B cell (primary cell): ENCODE measurements around the gene CECR2. TPM values are rescaled to one million over a fixed set of nuclear protein-coding genes. Genes with fewer than 3 reads are reported as not detected.

Experiments used
- ATAC-seq: fragments of 200-7000 bp; cut with Tn5 transposase; one replicate; pipeline ENCODE4 v1.10.0; 2021; ENCODE audit warnings: low read depth, mild to moderate bottlenecking, moderate number of reproducible peaks, moderate library complexity
- CTCF ChIA-PET: fragments of 350-600 bp; sonication (Branson Sonifier 250); formaldehyde crosslinking; loops from one replicate; lab custom pipeline; 2021; ENCODE audit warnings: antibody characterized with exemption, inconsistent platforms; lab: Charles Lee
- POLR2A ChIA-PET: fragments of 350-600 bp; sonication (Branson Sonifier 250); formaldehyde crosslinking; loops from one replicate; lab custom pipeline; 2021; ENCODE audit warnings: antibody characterized with exemption; lab: Charles Lee
- DNase-seq: peaks from one replicate; pipeline ENCODE4 v3.0.0; 2013
- H2AFZ ChIP-seq: 2 replicates; pipeline ENCODE4 v1.6.1; 2012; ENCODE audit warnings: mild to moderate bottlenecking, low read depth, low read length; ENCODE audit not compliant: insufficient read depth, poor library complexity, severe bottlenecking
- H3K27ac ChIP-seq, 2 donors: 1 replicate in 1 of 2; 2 replicates in 1 of 2; pipeline ENCODE4 v1.5.1; 2012 to 2013; ENCODE audit warnings: low read length in 2 of 2, mild to moderate bottlenecking in 2 of 2, moderate library complexity in 1 of 2
- H3K27me3 ChIP-seq, 4 experiments: fragments of 200-600 bp in 1 of 4; sonication (generic) in 1 of 4; replicated peaks in 1 of 4; 1 replicate in 2 of 4; 2 replicates in 2 of 4; pipeline versions ENCODE4 v1.6.1 to v1.7.0; 2013 to 2016; ENCODE audit warnings: low read length in 3 of 4, mild to moderate bottlenecking in 2 of 4, mixed read lengths in 1 of 4, moderate library complexity in 1 of 4; ENCODE audit not compliant: insufficient read depth in 4 of 4, control insufficient read depth in 3 of 4; ENCODE audit errors: control extremely low read depth in 1 of 4
- H3K36me3 ChIP-seq, 2 experiments: replicated peaks in 1 of 2; 1 replicate in 1 of 2; 2 replicates in 1 of 2; pipeline versions ENCODE4 v1.6.1 to v1.7.1; 2013; ENCODE audit warnings: low read length in 1 of 2; ENCODE audit not compliant: insufficient read depth in 2 of 2, control insufficient read depth in 1 of 2; ENCODE audit errors: control extremely low read depth in 1 of 2, extremely low read depth in 1 of 2
- H3K4me1 ChIP-seq, 2 donors: fragments of 200-600 bp in 1 of 2; sonication (generic) in 1 of 2; 1 replicate in 1 of 2; 2 replicates in 1 of 2; pipeline versions ENCODE4 v1.5.1 to v1.6.1; 2013 to 2017; ENCODE audit warnings: low read length in 2 of 2; ENCODE audit not compliant: control insufficient read depth in 2 of 2, insufficient read depth in 2 of 2
- H3K4me2 ChIP-seq: replicated peaks from 2 replicates; pipeline ENCODE3; 2012; ENCODE audit warnings: mild to moderate bottlenecking, low read depth, low read length; ENCODE audit not compliant: poor library complexity, severe bottlenecking
- H3K4me3 ChIP-seq, 5 experiments: fragments of 200-600 bp in 1 of 5; sonication (generic) in 1 of 5; 1 replicate in 3 of 5; 2 replicates in 2 of 5; pipeline versions ENCODE4 v1.5.1 to v1.7.0; 2011 to 2016; ENCODE audit warnings: low read length in 4 of 5, mild to moderate bottlenecking in 4 of 5, low read depth in 2 of 5, control low read depth in 1 of 5, moderate library complexity in 1 of 5; ENCODE audit not compliant: insufficient read depth in 1 of 5; ENCODE audit errors: control extremely low read depth in 1 of 5, extremely low read depth in 1 of 5
- H3K79me2 ChIP-seq: fragments of 200-600 bp; sonication (generic); one replicate; pipeline ENCODE4 v1.6.0; 2016; ENCODE audit warnings: low read length; ENCODE audit not compliant: control insufficient read depth, insufficient read depth
- H3K9ac ChIP-seq: fragments of 200-600 bp; sonication (generic); 2 replicates; pipeline ENCODE4 v1.6.1; 2017; ENCODE audit warnings: mild to moderate bottlenecking, low read length, moderate library complexity
- H3K9me3 ChIP-seq, 3 donors: one replicate each; pipeline versions ENCODE4 v1.6.1 to v1.7.1; 2013; ENCODE audit warnings: low read length in 2 of 3; ENCODE audit not compliant: control insufficient read depth in 2 of 3, insufficient read depth in 1 of 3; ENCODE audit errors: control extremely low read depth in 1 of 3
- H4K20me1 ChIP-seq: 2 replicates; pipeline ENCODE4 v1.6.0; 2012; ENCODE audit warnings: mild to moderate bottlenecking, low read length; ENCODE audit not compliant: insufficient read depth, control insufficient read depth, poor library complexity, severe bottlenecking
- H3K27ac Mint-ChIP-seq: one replicate; pipeline ENCODE4 v1.8.0; 2021; ENCODE audit warnings: mixed read lengths
- H3K27me3 Mint-ChIP-seq: one replicate; pipeline ENCODE4 v1.8.0; 2021; ENCODE audit warnings: mixed read lengths
- H3K4me1 Mint-ChIP-seq: one replicate; pipeline ENCODE4 v1.8.0; 2021; ENCODE audit warnings: mixed read lengths
- H3K4me3 Mint-ChIP-seq: one replicate; pipeline ENCODE4 v1.8.0; 2021; ENCODE audit warnings: mixed read lengths
- H3K9me3 Mint-ChIP-seq: one replicate; pipeline ENCODE4 v1.8.0; 2022; ENCODE audit warnings: mixed read lengths; ENCODE audit not compliant: insufficient read depth
- EZH2 ChIP-seq: IDR thresholded peaks from 2 replicates; pipeline ENCODE4 v1.6.1; 2012; ENCODE audit warnings: borderline replicate concordance, low read depth, mild to moderate bottlenecking, moderate library complexity, low read length; ENCODE audit not compliant: insufficient read depth, poor library complexity, severe bottlenecking
- WGBS: methylation state at CpG from one replicate; pipeline ENCODE4 v1.1.5; 2013; ENCODE audit warnings: missing lambda C conversion rate; ENCODE audit not compliant: insufficient coverage; 5-methylcytosine and 5-hydroxymethylcytosine counted together
- intact Hi-C: fragments of 100-400 bp; cut with micrococcal nuclease; formaldehyde crosslinking; loops from one replicate; pipeline ENCODE4 v1.10.0; 2022
- polyA plus RNA-seq: library from polyadenylated mRNA; depleted of rRNA; stranded (reverse); fragments of >200 nt; gene quantifications from 2 replicates; pipeline ENCODE4 v1.2.3, GENCODE V29; 2012
- total RNA-seq, 2 donors: library from RNA; stranded (reverse); fragments of 120-200 nt in 1 of 2; gene quantifications; 1 replicate in 1 of 2; 2 replicates in 1 of 2; pipeline versions ENCODE4 v1.2.3 to v1.2.4, GENCODE V29; 2013 to 2022
- TF ChIP-seq, protein P1 (sequence below): fragments of 200-600 bp; IDR thresholded peaks from one replicate; pipeline ENCODE4 v1.8.0; 2022; ENCODE audit warnings: antibody characterized with exemption, mild to moderate bottlenecking

The CECR2 gene
- total and polyA plus RNA-seq, 2 donors (not counting 1 experiment from before 2014, with no cell fraction given): 0.13 to 6.6 TPM

DNA sequence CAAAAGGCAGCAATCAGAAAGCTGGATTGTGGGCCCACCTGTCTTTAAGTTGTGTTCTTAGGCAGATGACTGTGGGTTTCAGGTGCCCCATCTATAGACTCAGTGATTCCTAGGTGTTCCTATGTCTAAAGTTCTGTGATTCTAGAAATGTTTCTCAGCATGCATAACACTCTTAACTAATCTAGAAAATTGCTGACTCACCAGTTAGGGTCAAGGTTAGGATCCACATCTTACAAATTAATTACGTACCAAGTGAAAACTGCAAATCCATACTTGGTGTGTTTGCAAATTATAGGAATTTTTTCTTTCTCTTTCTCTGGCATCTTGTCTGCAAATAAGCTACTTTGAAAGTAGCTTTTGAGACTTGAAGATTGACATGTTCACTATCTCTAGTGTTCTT lies 7.7 kb downstream of the CECR2 start:
- H2AFZ ChIP-seq: no peak overlapping the region
- no peak overlapping the region for H3K9ac ChIP-seq
- no peaks in the 10 kb centered on the region for H3K9me3 ChIP-seq
- no peak overlapping the region for H3K27ac ChIP-seq
- H3K4me3 ChIP-seq: no peak overlapping the region
- peaks cover 0 to 8% (median 5%) of the 10 kb centered on the region in 4 experiments for H3K27me3 ChIP-seq
- Mint-ChIP-seq H3K4me3 (no peak overlapping the region), H3K27ac (no peak overlapping the region), H3K4me1 (no peaks in the 10 kb centered on the region), H3K27me3 (peaks cover 36% of the 10 kb centered on the region), H3K9me3 (no peaks in the 10 kb centered on the region)
- intact Hi-C loops: no loop called here
- no peaks in the 10 kb centered on the region for H3K79me2 ChIP-seq
- no peak overlapping the region for H3K4me2 ChIP-seq
- TF ChIP-seq, protein P1, sequence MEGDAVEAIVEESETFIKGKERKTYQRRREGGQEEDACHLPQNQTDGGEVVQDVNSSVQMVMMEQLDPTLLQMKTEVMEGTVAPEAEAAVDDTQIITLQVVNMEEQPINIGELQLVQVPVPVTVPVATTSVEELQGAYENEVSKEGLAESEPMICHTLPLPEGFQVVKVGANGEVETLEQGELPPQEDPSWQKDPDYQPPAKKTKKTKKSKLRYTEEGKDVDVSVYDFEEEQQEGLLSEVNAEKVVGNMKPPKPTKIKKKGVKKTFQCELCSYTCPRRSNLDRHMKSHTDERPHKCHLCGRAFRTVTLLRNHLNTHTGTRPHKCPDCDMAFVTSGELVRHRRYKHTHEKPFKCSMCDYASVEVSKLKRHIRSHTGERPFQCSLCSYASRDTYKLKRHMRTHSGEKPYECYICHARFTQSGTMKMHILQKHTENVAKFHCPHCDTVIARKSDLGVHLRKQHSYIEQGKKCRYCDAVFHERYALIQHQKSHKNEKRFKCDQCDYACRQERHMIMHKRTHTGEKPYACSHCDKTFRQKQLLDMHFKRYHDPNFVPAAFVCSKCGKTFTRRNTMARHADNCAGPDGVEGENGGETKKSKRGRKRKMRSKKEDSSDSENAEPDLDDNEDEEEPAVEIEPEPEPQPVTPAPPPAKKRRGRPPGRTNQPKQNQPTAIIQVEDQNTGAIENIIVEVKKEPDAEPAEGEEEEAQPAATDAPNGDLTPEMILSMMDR: no peak
- no peak for TF ChIP-seq EZH2
- WGBS: no CpG with 5 or more reads among the region's 1 CpG
- no peaks in the 10 kb centered on the region for H3K36me3 ChIP-seq
- ATAC-seq (no peak), DNase-seq (no peak)
- no peaks in the 10 kb centered on the region for H4K20me1 ChIP-seq
- CTCF ChIA-PET: interaction anchor here (2.3 kb wide), 1 partner anchor 204 kb away, joined by 9 read pairs; no protein-coding TSS in a partner anchor
- POLR2A ChIA-PET: no interaction called here
- no peaks in the 10 kb centered on the region for H3K4me1 ChIP-seq

- H3K4me3 Mint-ChIP-seq: no peak overlapping the region
- Histone ChIP-seq H4K20me1 (no peaks in the 10 kb centered on the region), H3K9ac (no peak overlapping the region), H2AFZ (no peak overlapping the region), H3K4me1 (no peaks in the 10 kb centered on the region), H3K27me3 (peaks cover 0 to 4% (median 0%) of the 10 kb centered on the region in 4 experiments), H3K27ac (no peak overlapping the region), H3K4me3 (no peak overlapping the region), H3K79me2 (no peaks in the 10 kb centered on the region), H3K9me3 (peaks cover 1 to 10% (median 4%) of the 10 kb centered on the region in 3 donors), H3K4me2 (no peak overlapping the region), H3K36me3 (no peaks in the 10 kb centered on the region)
- intact Hi-C loops: no loop called here
- ChIA-PET CTCF (no interaction called here), POLR2A (no interaction called here)
- H3K27ac Mint-ChIP-seq: no peak overlapping the region
- H3K9me3 Mint-ChIP-seq: no peaks in the 10 kb centered on the region
- H3K27me3 Mint-ChIP-seq: peaks cover 28% of the 10 kb centered on the region
- H3K4me1 Mint-ChIP-seq: no peaks in the 10 kb centered on the region
- no CpG with 5 or more reads among the region's 2 CpGs for WGBS
- ATAC-seq: no peak
- DNase-seq: no peak
- TF ChIP-seq, protein P1: no peak
- TF ChIP-seq EZH2: no peak
These were observed 10.7 kb downstream of the CECR2 start for GRCh38 chr22:17379944-17380343.
